ENCODE results near the gene KRT17. TPM values are rescaled to one million over a fixed set of nuclear protein-coding genes. Genes with fewer than 3 reads are reported as not detected.
A peak's percentile ranks its signal among the peaks of the same experiment; 100 is the strongest.

The KRT17 gene
- total RNA-seq, 4 donors from 2014 or later: 37.6 TPM; not detected in 3

GRCh38 chr17:41652461-41652970, 28.1 kb upstream of the KRT17 start:
- H3K4me3 ChIP-seq: no peak overlapping the region
- no peaks in the 10 kb centered on the region for H3K9me3 ChIP-seq
- no peaks in the 10 kb centered on the region for H3K27me3 ChIP-seq
- H3K4me1 ChIP-seq: peaks cover 46 to 82% (median 76%) of the 10 kb centered on the region in 4 donors
- intact Hi-C loops (cut with DNase I; ENCODE audit: low total_unique reads): no loop called here
- no peak for DNase-seq
- H3K27ac ChIP-seq: peak overlapping the region; percentile 92 to 95 (median 92)
- TF ChIP-seq CTCF (IDR thresholded peaks at IDR 0.05) (no peak), POLR2A (IDR thresholded peaks at IDR 0.05) (no peak), EP300 (IDR thresholded peaks at IDR 0.05; ENCODE audit: low read depth) (no peak), POLR2AphosphoS5 (IDR thresholded peaks at IDR 0.05) (no peak)
- WGBS, 2 donors (ENCODE audit: low coverage in 1 of 2): 83% methylated on average over 5 of the region's 5 CpGs; no CpG with 5 or more reads in 1 of the 2 donors
- H3K36me3 ChIP-seq: no peaks in the 10 kb centered on the region
- in situ Hi-C loops (cut with MboI; ENCODE audit: low pct_ligation_motif_present in 1 of 4, low pct_unique_long_range_greater_than_20kb in 1 of 4, low sequenced_read_pairs in 3 of 4): loop anchor here (25.0 kb wide), 2 partner anchors 840 to 1040 kb away; partner anchors contain the start of gene KRT10 (in 2 of the 4)

GRCh38 chr17:41651625-41652460, 27.5 kb upstream of the KRT17 start:
- 51 to 100% methylated on average over 3 to 13 of the region's 13 CpGs for WGBS, 2 donors (ENCODE audit: low coverage in 1 of 2)
- intact Hi-C loops (cut with DNase I; ENCODE audit: low total_unique reads) (no loop called here), in situ Hi-C loops (cut with MboI; ENCODE audit: low pct_ligation_motif_present in 1 of 4, low pct_unique_long_range_greater_than_20kb in 1 of 4, low sequenced_read_pairs in 3 of 4) (loop anchor here (25.0 kb wide), 2 partner anchors 840 to 1040 kb away; partner anchors contain the start of gene KRT10 (in 2 of the 4))
- no peaks in the 10 kb centered on the region for H3K27me3 ChIP-seq
- DNase-seq: peak; percentile 90
- H3K4me1 ChIP-seq: peaks cover 46 to 78% (median 73%) of the 10 kb centered on the region in 4 donors
- no peaks in the 10 kb centered on the region for H3K9me3 ChIP-seq
- peak overlapping the region; percentile 92 to 95 (median 92) for H3K27ac ChIP-seq
- no peaks in the 10 kb centered on the region for H3K36me3 ChIP-seq
- TF ChIP-seq POLR2AphosphoS5 (IDR thresholded peaks at IDR 0.05): peak; percentile 38 to 77 (median 77)
- TF ChIP-seq POLR2A (IDR thresholded peaks at IDR 0.05): no peak
- TF ChIP-seq EP300 (IDR thresholded peaks at IDR 0.05; ENCODE audit: low read depth): peak; percentile 94
- H3K4me3 ChIP-seq: no peak overlapping the region

GRCh38 chr17:41650794-41651624, 26.6 kb upstream of the KRT17 start:
- no peaks in the 10 kb centered on the region for H3K27me3 ChIP-seq
- no peaks in the 10 kb centered on the region for H3K36me3 ChIP-seq
- WGBS, 2 donors (ENCODE audit: low coverage in 1 of 2): 39% methylated on average over 10 of the region's 15 CpGs; no CpG with 5 or more reads in 1 of the 2 donors
- peak overlapping the region; percentile 92 to 95 (median 92) for H3K27ac ChIP-seq
- intact Hi-C loops (cut with DNase I; ENCODE audit: low total_unique reads) (no loop called here), in situ Hi-C loops (cut with MboI; ENCODE audit: low pct_ligation_motif_present in 1 of 4, low pct_unique_long_range_greater_than_20kb in 1 of 4, low sequenced_read_pairs in 3 of 4) (loop anchor here (25.0 kb wide), 2 partner anchors 839 to 1039 kb away; partner anchors contain the start of gene KRT10 (in 2 of the 4))
- no peaks in the 10 kb centered on the region for H3K9me3 ChIP-seq
- DNase-seq: no peak
- no peak for TF ChIP-seq CTCF (IDR thresholded peaks at IDR 0.05)
- TF ChIP-seq POLR2A (IDR thresholded peaks at IDR 0.05): peak; percentile 48
- no peak overlapping the region for H3K4me3 ChIP-seq
- H3K4me1 ChIP-seq: peaks cover 37 to 71% (median 64%) of the 10 kb centered on the region in 4 donors

- H3K36me3 ChIP-seq: no peaks in the 10 kb centered on the region
- TF ChIP-seq POLR2AphosphoS5 (IDR thresholded peaks at IDR 0.05): no peak
- TF ChIP-seq EP300 (IDR thresholded peaks at IDR 0.05; ENCODE audit: low read depth): no peak
- no peak for TF ChIP-seq POLR2A (IDR thresholded peaks at IDR 0.05)
- no peak for TF ChIP-seq CTCF (IDR thresholded peaks at IDR 0.05)
- 92% methylated on average over 6 to 10 of the region's 10 CpGs for WGBS, 2 donors (ENCODE audit: low coverage in 1 of 2)
- DNase-seq: no peak
- H3K4me1 ChIP-seq: peaks cover 31 to 63% (median 56%) of the 10 kb centered on the region in 4 donors
- peak overlapping the region; percentile 92 to 95 (median 92) for H3K27ac ChIP-seq
- in situ Hi-C loops (cut with MboI; ENCODE audit: low pct_ligation_motif_present in 1 of 4, low pct_unique_long_range_greater_than_20kb in 1 of 4, low sequenced_read_pairs in 3 of 4): loop anchor here (10.0 to 25.0 kb wide), 5 partner anchors 95 to 1038 kb away; partner anchors contain the start of gene KRT10 (in 2 of the 4)
- intact Hi-C loops (cut with DNase I; ENCODE audit: low total_unique reads): loop anchor here (5.0 kb wide), 1 partner anchor 103 kb away; no protein-coding TSS in a partner anchor
- no peaks in the 10 kb centered on the region for H3K9me3 ChIP-seq
- H3K27me3 ChIP-seq: no peaks in the 10 kb centered on the region
- no peak overlapping the region for H3K4me3 ChIP-seq
These were observed 25.6 kb upstream of the KRT17 start for GRCh38 chr17:41649923-41650519.
